Activated CD4-positive, alpha-beta T cell treated with anti-CD3 and anti-CD28 coated beads for 4 hours (primary cell): ENCODE results near the gene AHR.
"Not testable (repeated sequence)": the region's sequence is repeated elsewhere in the genome, so short reads cannot be mapped to it uniquely, and the experiment has no call there.

Experiments
- DNase-seq, 2 donors: peaks; one replicate each; pipeline ENCODE4 v3.0.0-alpha.2; 2020

Gene AHR

GRCh38 chr7:17382408-17383354, 84.2 kb downstream of the AHR start:
- DNase-seq, result not testable (repeated sequence)

- no peak for DNase-seq
These were observed 85.9 kb downstream of the AHR start for GRCh38 chr7:17384400-17384799.

GRCh38 chr7:17385612-17386011, 87.2 kb downstream of the AHR start:
- DNase-seq, result no peak

- no peak for DNase-seq
These were observed 91.9 kb downstream of the AHR start for GRCh38 chr7:17390392-17390791.

- no peak for DNase-seq
These were observed 92.9 kb downstream of the AHR start for GRCh38 chr7:17391366-17391765.

GRCh38 chr7:17392846-17393245, 94.4 kb downstream of the AHR start:
- DNase-seq, result no peak

GRCh38 chr7:17394563-17394962, 96.1 kb downstream of the AHR start:
- DNase-seq, result not testable (repeated sequence)
